ENCODE measurements around the gene HSPB7. TPM values are rescaled to one million over a fixed set of nuclear protein-coding genes. Genes with fewer than 3 reads are reported as not detected.

Gene HSPB7
- total and polyA plus RNA-seq, 2 of the 8 experiments (the other 6 are each of a cell fraction or from before 2014, with no cell fraction given), result not detected

DNA sequence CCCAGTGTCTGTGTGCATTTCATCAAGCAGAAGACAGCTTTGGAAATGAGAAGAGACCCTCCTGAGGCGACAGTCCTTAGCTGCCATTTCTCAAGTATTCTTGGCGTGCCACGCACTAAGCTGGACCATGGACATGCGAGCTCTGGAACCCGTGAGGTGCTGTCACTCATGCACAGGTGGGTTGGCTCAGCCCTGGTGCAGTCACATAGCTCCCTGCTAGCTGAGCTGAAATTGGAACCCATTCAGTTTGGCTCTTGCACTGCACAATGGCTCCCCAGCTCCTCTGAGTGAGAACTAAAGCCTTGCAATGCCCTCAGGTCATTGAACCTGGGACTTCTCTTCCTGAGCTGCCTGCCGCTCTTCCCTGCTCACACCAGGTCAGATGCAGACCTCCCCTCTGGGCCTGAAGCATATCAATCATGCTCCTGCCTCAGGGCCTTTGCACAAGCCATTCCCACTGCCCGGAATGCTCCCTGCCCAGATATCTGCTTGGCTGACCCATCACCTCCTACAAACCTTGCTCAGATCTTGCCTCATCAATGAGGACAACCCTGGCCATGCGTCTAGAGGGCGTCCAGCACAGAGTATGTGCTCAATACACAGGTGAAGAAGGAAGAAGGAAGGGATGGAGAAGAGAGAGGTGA is 20.1 kb downstream of the HSPB7 start:
- TF ChIP-seq KDM1A (IDR thresholded peaks at IDR 0.05; ENCODE audit: borderline replicate concordance, low read length) (peak; percentile 39; the same call in 1 of the 2 replicates), KDM4A (IDR thresholded peaks at IDR 0.05; ENCODE audit: low read depth, low read length, severe bottlenecking) (no peak), SIN3A (conservative IDR thresholded peaks at IDR 0.05 in 1 of 2, IDR thresholded peaks at IDR 0.05 in 1 of 2; ENCODE audit: low read depth in 1 of 2, low read length in 2 of 2) (no peak)

More for the DNA sequence above, 20.1 kb downstream of the HSPB7 start:
- Histone ChIP-seq H2BK120ac (replicated peaks; ENCODE audit: low read depth, low read length) (no peak overlapping the region), H2BK5ac (ENCODE audit: low read depth, low read length) (no peak overlapping the region), H4K20me1 (replicated peaks in 1 of 2; ENCODE audit: control insufficient read depth in 1 of 2, insufficient read depth in 2 of 2, low read length in 2 of 2) (peaks cover 0 to 5% of the 10 kb centered on the region in 2 experiments), H4K8ac (ENCODE audit: extremely low read depth, insufficient read depth, low read length) (no peak overlapping the region), H3K27ac (ENCODE audit: low read depth, low read length) (no peak overlapping the region; the same call in 1 of the 2 replicates), H3K23ac (ENCODE audit: insufficient read length) (no peak overlapping the region), H3K36me3 (ENCODE audit: control insufficient read depth in 2 of 4, insufficient read depth in 4 of 4, low read length in 3 of 4) (no peaks in the 10 kb centered on the region), H3K23me2 (ENCODE audit: low read depth, low read length) (no peaks in the 10 kb centered on the region), H3K18ac (ENCODE audit: extremely low read depth, low read length) (no peak overlapping the region), H3K79me1 (ENCODE audit: low read depth, low read length) (no peaks in the 10 kb centered on the region), H3K56ac (replicated peaks; ENCODE audit: insufficient read length, low read depth, low read length) (no peak overlapping the region), H2AFZ (ENCODE audit: low read length) (no peak overlapping the region), H3K79me2 (ENCODE audit: control insufficient read depth in 1 of 2, insufficient read depth in 2 of 2, low read length in 2 of 2) (no peaks in the 10 kb centered on the region), H3K9me3 (ENCODE audit: insufficient read depth in 2 of 2, low read depth in 1 of 2, low read length in 1 of 2) (no peaks in the 10 kb centered on the region), H2BK15ac (ENCODE audit: low read length) (no peak overlapping the region), H3K14ac (ENCODE audit: insufficient read length) (no peak overlapping the region), H3K9ac (replicated peaks in 1 of 4; ENCODE audit: extremely low read depth in 1 of 4, low read depth in 3 of 4, low read length in 3 of 4) (no peak overlapping the region), H3K4me2 (ENCODE audit: insufficient read depth in 1 of 2, low read depth in 2 of 2, low read length in 2 of 2) (no peak overlapping the region), H2AK5ac (ENCODE audit: low read depth, low read length) (no peak overlapping the region), H2BK12ac (ENCODE audit: low read depth, low read length) (no peak overlapping the region), H3K4me3 (ENCODE audit: extremely low read depth in 1 of 4, insufficient read depth in 2 of 4, low read depth in 3 of 4, low read length in 4 of 4) (no peak overlapping the region), H2BK20ac (ENCODE audit: low read length) (no peak overlapping the region), H4K5ac (ENCODE audit: insufficient read length, low read depth, low read length) (no peak overlapping the region), H3K4me1 (replicated peaks in 1 of 4; ENCODE audit: control insufficient read depth in 3 of 4, insufficient read depth in 4 of 4, low read length in 3 of 4) (no peaks in the 10 kb centered on the region), H3K27me3 (replicated peaks in 1 of 4; ENCODE audit: control insufficient read depth in 3 of 4, extremely low read depth in 1 of 4, insufficient read depth in 3 of 4, low read length in 3 of 4) (peaks cover 0 to 3% (median 0%) of the 10 kb centered on the region in 4 experiments; a peak in 1 of 7 replicates), H3K4ac (replicated peaks; ENCODE audit: insufficient read length, low read depth, low read length) (no peak overlapping the region), H4K91ac (replicated peaks; ENCODE audit: insufficient read length, low read length) (no peak overlapping the region)
- FAIRE-seq, result no peak
- DNase-seq (ENCODE audit: low read depth in 1 of 2, low spot score in 2 of 2), result no peak
- ChIA-PET POLR2A (ENCODE audit: partially characterized antibody) (interaction anchor here (1.1 to 1.3 kb wide), 2 partner anchors 29 to 71 kb away, joined by 3 read pairs; no protein-coding TSS in a partner anchor), CTCF (ENCODE audit: partially characterized antibody) (interaction anchor here (0.8 to 2.9 kb wide), 12 partner anchors 11 to 206 kb away, joined by 3 to 27 read pairs (median 4); no protein-coding TSS in a partner anchor)
- 87% methylated on average over 9 of the region's 9 CpGs; no CpG with 5 or more reads in 1 of the 2 experiments for WGBS, 2 experiments (ENCODE audit: extremely low coverage in 1 of 2, insufficient coverage in 1 of 2, insufficient read length in 1 of 2, insufficient replicate concordance in 2 of 2, low coverage in 1 of 2, low lambda C conversion rate in 2 of 2, missing lambda C conversion rate in 1 of 2)
